SK-N-SH treated with all-trans-retinoic acid at 6 μM for 48 hours (cell line): ENCODE data around the gene SHOC2.

Experiments
- ATAC-seq: fragments of 200-7000 bp; cut with Tn5 transposase; 3 replicates; pipeline ENCODE4 v1.9.1; 2020; ENCODE audit warnings: mild to moderate bottlenecking, moderate library complexity
- ARNTL ChIP-seq: fragments of 450-650 bp; formaldehyde crosslinking; IDR thresholded peaks from 2 replicates; pipeline ENCODE4 v1.5.0; 2020; ENCODE audit warnings: low read depth, mild to moderate bottlenecking, moderate library complexity, borderline replicate concordance
- BACH2 ChIP-seq: fragments of 250-450 bp; sonication (Bioruptor Pico); IDR thresholded peaks from 2 replicates; pipeline ENCODE4 v1.9.0; 2021; ENCODE audit warnings: mild to moderate bottlenecking, borderline replicate concordance
- CREB5 ChIP-seq: fragments of 250-450 bp; sonication (Bioruptor Pico); IDR thresholded peaks from 2 replicates; pipeline ENCODE4 v1.5.1; 2020; ENCODE audit warnings: low read depth, mild to moderate bottlenecking, moderate library complexity
- CSDC2 ChIP-seq: fragments of 250-450 bp; sonication (Bioruptor Pico); IDR thresholded peaks from 2 replicates; pipeline ENCODE4 v1.5.0; 2020; ENCODE audit warnings: mild to moderate bottlenecking, moderate library complexity
- ESRRG ChIP-seq: fragments of 250-450 bp; sonication (Bioruptor Pico); IDR thresholded peaks from 2 replicates; pipeline ENCODE4 v1.6.1; 2021; ENCODE audit warnings: mild to moderate bottlenecking
- ISL1 ChIP-seq: fragments of 250-450 bp; sonication (Bioruptor Pico); IDR thresholded peaks from 2 replicates; pipeline ENCODE4 v2.1.2; 2022; ENCODE audit warnings: mild to moderate bottlenecking, moderate library complexity
- PATZ1 ChIP-seq: fragments of 250-450 bp; sonication (Bioruptor Pico); IDR thresholded peaks from 2 replicates; pipeline ENCODE4 v1.8.0; 2020; ENCODE audit warnings: mild to moderate bottlenecking, moderate library complexity, borderline replicate concordance
- POU6F1 ChIP-seq: fragments of 250-450 bp; sonication (Bioruptor Pico); IDR thresholded peaks from 2 replicates; pipeline ENCODE4 v1.8.0; 2021; ENCODE audit warnings: low read depth, mild to moderate bottlenecking, moderate library complexity, borderline replicate concordance
- PPARA ChIP-seq: fragments of 250-450 bp; sonication (Bioruptor Pico); IDR thresholded peaks from 2 replicates; pipeline ENCODE4 v1.5.0; 2020; ENCODE audit warnings: mild to moderate bottlenecking, borderline replicate concordance
- RARB ChIP-seq: fragments of 250-450 bp; sonication (Bioruptor Pico); IDR thresholded peaks from 2 replicates; pipeline ENCODE4 v1.8.0; 2021; ENCODE audit warnings: mild to moderate bottlenecking, moderate library complexity
- SNAI2 ChIP-seq: fragments of 250-450 bp; sonication (Bioruptor Pico); IDR thresholded peaks from 2 replicates; pipeline ENCODE4 v1.5.0; 2020; ENCODE audit warnings: mild to moderate bottlenecking, moderate library complexity
- TCF4 ChIP-seq: fragments of 250-450 bp; sonication (Bioruptor Pico); IDR thresholded peaks from 2 replicates; pipeline ENCODE4 v1.8.0; 2021; ENCODE audit warnings: mild to moderate bottlenecking, moderate library complexity, borderline replicate concordance
- TOX ChIP-seq: fragments of 250-450 bp; sonication (Bioruptor Pico); IDR thresholded peaks from 2 replicates; pipeline ENCODE4 v1.8.0; 2021; ENCODE audit warnings: mild to moderate bottlenecking, moderate library complexity, borderline replicate concordance
- ZC3H10 ChIP-seq: fragments of 250-450 bp; sonication (Bioruptor Pico); IDR thresholded peaks from 2 replicates; pipeline ENCODE4 v1.5.1; 2021; ENCODE audit warnings: mild to moderate bottlenecking, moderate library complexity
- ZFP3 ChIP-seq: fragments of 250-450 bp; sonication (Bioruptor Pico); IDR thresholded peaks from 2 replicates; pipeline ENCODE4 v1.5.0; 2020; ENCODE audit warnings: mild to moderate bottlenecking, moderate library complexity
- ZNF565 ChIP-seq: fragments of 450-650 bp; formaldehyde crosslinking; conservative IDR thresholded peaks from 2 replicates; pipeline ENCODE4 v1.5.0; 2020; ENCODE audit warnings: low read depth, mild to moderate bottlenecking, moderate library complexity
- ZNF70 ChIP-seq: fragments of 450-650 bp; formaldehyde crosslinking; IDR thresholded peaks from 2 replicates; pipeline ENCODE4 v1.5.0; 2020; ENCODE audit warnings: mild to moderate bottlenecking, moderate library complexity
- ZNF8 ChIP-seq: fragments of 450-650 bp; formaldehyde crosslinking; IDR thresholded peaks from 2 replicates; pipeline ENCODE4 v1.5.0; 2020; ENCODE audit warnings: mild to moderate bottlenecking, moderate library complexity
- TF ChIP-seq, protein P1 (sequence below): fragments of 250-450 bp; sonication (Bioruptor Pico); IDR thresholded peaks from 2 replicates; pipeline ENCODE4 v1.5.1; 2021; ENCODE audit warnings: mild to moderate bottlenecking, moderate library complexity

SHOC2 gene

DNA sequence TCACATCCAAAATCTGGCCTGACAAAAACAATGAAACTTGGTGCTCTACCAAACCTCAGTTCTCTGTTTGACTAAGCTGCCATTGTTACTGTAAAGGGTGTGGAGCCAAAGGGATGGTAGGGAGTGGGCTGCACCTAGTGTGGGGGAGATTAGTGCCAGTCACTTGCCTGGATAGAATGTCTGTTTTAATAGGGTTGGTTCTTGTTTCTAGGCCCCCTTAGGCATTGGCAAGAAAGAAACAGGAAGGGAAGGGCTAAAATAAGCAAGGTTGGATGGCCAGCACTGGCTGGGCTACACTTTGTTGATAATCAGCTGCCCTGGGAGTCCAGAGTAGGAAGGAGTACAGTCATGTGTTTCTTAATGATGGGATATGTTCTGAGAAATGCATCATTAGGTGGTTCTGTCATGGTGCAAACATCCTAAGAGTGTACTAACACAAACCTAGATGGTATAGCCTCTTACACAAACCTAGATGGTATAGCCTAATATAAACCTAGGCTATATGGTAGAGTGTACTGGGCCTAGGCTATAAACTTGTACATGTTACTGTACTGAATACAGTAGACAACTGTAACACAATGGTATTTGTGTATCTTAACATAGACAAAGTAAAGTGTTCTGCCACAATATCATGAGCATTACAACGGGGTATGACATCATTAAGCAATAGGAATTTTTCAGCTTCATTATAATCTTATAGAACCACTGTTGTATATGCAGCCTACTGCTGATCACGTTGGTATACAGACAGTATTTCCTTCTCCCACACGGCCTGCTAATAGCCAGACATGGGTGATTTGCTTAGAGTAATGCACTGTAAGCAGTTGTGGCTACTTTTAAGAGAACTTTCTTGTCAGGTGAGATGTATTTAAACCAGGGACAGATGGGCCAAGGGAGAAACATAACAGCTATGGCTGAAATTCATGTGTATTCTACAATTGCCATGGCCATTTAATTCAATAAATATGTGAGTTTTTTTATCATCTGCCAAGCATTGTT lies 15.8 kb upstream of the SHOC2 start (continued):
- no peak for TF ChIP-seq POU6F1 (CRISPR knock-in tag)
- TF ChIP-seq CREB5 (CRISPR knock-in tag) = no peak
- no peak for TF ChIP-seq PPARA (CRISPR knock-in tag)
- no peak for TF ChIP-seq ZFP3
- TF ChIP-seq, all 23 proteins: peak for 0

GRCh38 chr10:110910138-110910537 lies 9.3 kb upstream of the SHOC2 start:
- ATAC-seq = no peak
- TF ChIP-seq, protein P1, sequence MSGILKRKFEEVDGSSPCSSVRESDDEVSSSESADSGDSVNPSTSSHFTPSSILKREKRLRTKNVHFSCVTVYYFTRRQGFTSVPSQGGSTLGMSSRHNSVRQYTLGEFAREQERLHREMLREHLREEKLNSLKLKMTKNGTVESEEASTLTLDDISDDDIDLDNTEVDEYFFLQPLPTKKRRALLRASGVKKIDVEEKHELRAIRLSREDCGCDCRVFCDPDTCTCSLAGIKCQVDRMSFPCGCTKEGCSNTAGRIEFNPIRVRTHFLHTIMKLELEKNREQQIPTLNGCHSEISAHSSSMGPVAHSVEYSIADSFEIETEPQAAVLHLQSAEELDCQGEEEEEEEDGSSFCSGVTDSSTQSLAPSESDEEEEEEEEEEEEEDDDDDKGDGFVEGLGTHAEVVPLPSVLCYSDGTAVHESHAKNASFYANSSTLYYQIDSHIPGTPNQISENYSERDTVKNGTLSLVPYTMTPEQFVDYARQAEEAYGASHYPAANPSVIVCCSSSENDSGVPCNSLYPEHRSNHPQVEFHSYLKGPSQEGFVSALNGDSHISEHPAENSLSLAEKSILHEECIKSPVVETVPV (CRISPR knock-in tag) = no peak
- TF ChIP-seq SNAI2 (CRISPR knock-in tag) (no peak), ESRRG (CRISPR knock-in tag) (no peak), ISL1 (no peak), ARNTL (CRISPR knock-in tag) (no peak), TCF4 (CRISPR knock-in tag) (no peak), TOX (no peak), PATZ1 (CRISPR knock-in tag) (no peak), ZNF565 (CRISPR knock-in tag) (no peak), ZNF70 (CRISPR knock-in tag) (no peak), ZNF8 (CRISPR knock-in tag) (no peak), POU6F1 (CRISPR knock-in tag) (no peak), RARB (CRISPR knock-in tag) (no peak), CSDC2 (CRISPR knock-in tag) (no peak), CREB5 (CRISPR knock-in tag) (no peak)

DNA sequence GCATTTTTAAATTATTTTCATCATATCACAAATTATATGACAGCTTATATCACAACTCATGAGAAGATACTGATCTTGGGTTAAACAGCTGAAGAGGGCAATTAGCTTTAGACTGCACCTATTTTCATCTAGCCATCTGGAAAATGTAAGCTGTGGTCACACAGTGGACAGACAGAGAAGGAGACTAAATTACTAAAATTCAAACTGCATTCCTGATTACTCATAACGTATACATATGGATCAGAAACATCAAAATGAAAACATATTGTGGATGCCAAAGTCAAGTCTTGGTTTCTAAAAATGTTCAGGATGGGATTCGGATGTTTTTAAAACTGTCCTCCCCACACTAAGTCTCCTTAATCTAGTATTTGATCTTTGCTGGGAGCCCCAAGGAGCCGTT lies 7.0 kb upstream of the SHOC2 start:
- peak; percentile 87 for ATAC-seq
- no peak for TF ChIP-seq ZFP3
- no peak for TF ChIP-seq ARNTL (CRISPR knock-in tag)
- TF ChIP-seq TCF4 (CRISPR knock-in tag) = peak; percentile 62
- TF ChIP-seq ESRRG (CRISPR knock-in tag) = no peak
- TF ChIP-seq PPARA (CRISPR knock-in tag) = no peak
- TF ChIP-seq BACH2 (CRISPR knock-in tag) = no peak
- no peak; the same call in 1 of the 2 replicates for TF ChIP-seq CREB5 (CRISPR knock-in tag)
- TF ChIP-seq PATZ1 (CRISPR knock-in tag) = no peak; the same call in 1 of the 2 replicates
- TF ChIP-seq ZC3H10 = no peak
- peak; percentile 85 for TF ChIP-seq ISL1
